A204.1 (cell line): ENCODE results near the gene CDSN.
"Not testable (repeated sequence)": the region's sequence is repeated elsewhere in the genome, so short reads cannot be mapped to it uniquely, and the experiment has no call there.

ENCODE experiments used
- FAIRE-seq: peaks from 2 replicates; lab custom pipeline; 2012; peaks lifted over from hg19 to GRCh38; lab: Jason Lieb, UNC

Gene CDSN, protein sequence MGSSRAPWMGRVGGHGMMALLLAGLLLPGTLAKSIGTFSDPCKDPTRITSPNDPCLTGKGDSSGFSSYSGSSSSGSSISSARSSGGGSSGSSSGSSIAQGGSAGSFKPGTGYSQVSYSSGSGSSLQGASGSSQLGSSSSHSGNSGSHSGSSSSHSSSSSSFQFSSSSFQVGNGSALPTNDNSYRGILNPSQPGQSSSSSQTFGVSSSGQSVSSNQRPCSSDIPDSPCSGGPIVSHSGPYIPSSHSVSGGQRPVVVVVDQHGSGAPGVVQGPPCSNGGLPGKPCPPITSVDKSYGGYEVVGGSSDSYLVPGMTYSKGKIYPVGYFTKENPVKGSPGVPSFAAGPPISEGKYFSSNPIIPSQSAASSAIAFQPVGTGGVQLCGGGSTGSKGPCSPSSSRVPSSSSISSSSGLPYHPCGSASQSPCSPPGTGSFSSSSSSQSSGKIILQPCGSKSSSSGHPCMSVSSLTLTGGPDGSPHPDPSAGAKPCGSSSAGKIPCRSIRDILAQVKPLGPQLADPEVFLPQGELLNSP

GRCh38 chr6:31120151-31120915, at the start of gene CDSN:
Gene CDSN, minus strand, starts transcription at chr6:31120446. Its CDS starts 27 bp downstream, at chr6:31120419.
- no peak for FAIRE-seq

DNA sequence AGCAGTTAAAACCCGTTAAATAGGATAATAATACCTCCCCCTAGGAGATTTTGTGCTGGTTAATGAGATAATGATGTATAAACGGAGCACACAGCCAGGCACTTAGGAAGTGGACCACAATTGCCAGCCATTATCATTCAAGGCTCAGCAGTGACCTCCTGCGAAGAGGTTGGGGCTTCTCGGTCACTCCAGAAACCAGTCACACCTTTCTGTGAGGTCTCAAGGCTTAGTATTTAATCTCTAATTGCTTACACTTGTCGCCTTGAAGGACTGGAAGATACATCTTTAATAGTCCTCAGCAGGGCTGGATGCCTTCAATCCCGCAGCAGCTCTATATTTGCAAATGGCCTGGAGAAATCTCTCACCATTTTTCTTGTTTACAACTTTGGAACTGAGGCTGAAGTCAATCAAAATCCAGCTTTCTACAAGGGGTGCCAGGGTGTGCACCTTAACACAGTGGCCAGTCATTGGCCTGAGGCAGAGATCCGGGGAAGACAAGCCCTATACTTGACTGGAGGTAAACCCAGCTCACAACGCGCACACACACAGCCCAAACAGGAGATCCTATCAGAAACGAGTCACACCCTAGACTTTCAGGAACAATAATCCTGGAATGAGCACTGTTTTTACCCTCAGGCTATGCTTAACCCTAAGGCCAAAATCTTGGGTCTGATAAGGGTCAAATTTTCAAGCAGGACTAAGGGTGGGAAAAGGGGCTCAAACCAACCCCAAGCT, 49.0 kb upstream of the CDSN start:
- no peak for FAIRE-seq

GRCh38 chr6:31168606-31169005, 48.4 kb upstream of the CDSN start:
- FAIRE-seq = no peak

- no peak for FAIRE-seq
Measured at GRCh38 chr6:31165986-31166385, 45.7 kb upstream of the CDSN start.

DNA sequence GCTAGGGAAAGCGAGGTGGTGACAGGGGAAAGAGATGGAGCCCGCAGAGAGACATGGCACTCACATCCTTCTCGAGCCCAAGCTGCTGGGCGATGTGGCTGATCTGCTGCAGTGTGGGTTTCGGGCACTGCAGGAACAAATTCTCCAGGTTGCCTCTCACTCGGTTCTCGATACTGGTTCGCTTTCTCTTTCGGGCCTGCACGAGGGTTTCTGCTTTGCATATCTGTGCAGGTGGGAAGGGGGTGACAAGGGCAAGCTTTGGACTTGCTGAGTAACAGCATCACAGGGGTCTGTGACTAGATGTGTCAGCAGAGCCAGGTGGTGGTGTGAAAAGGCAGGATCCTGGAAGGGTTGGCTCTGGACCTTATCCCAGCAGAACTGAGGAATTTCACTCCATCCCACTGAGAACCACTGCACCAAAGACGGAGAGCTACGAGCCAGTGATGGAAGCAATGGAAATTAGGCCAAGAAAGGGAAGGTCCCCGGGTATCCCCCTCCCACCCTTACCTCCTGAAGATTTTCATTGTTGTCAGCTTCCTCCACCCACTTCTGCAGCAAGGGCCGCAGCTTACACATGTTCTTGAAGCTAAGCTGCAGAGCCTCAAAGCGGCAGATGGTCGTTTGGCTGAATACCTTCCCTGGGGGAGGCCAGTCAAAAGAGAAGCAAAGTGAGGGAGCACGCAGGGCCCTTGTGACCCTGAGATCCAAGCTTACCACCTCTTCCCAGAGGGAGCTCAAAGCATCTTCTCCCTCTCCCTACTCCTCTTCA, 45.0 kb upstream of the CDSN start:
- FAIRE-seq = not testable (repeated sequence)

GRCh38 chr6:31164475-31165063, 44.3 kb upstream of the CDSN start:
- FAIRE-seq = not testable (repeated sequence)

- FAIRE-seq = no peak
Measured at GRCh38 chr6:31163922-31164321, 43.7 kb upstream of the CDSN start.

DNA sequence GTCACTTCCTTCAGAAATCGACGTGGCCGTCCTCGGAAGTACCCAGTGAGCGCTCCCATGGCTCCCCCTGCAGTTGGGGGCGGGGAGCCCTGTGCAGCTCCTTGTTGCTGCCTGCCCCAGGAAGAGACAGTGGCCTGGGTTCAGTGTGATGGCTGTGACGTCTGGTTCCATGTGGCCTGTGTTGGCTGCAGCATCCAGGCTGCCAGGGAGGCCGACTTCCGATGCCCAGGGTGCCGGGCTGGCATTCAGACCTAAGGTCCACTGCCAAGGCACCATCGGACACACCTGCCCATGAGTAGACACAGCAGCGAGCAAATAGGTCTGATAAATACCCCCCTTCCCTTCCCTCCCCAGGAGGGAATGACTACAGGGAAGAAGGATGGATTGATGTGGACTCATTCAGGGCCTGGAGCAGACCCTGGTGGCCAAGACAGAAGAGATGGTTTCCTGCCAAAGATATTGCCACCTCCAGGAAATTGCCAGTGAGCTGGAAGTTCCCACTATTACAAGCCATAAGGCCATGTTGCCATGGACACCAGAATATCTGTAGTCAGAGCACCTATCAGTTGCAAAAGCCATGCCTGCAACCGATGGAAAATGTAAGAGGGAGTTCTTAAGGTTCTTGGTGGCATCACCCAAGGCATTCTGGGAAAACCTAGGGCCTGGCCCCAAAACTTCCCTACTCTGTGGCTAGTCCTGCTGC, 42.4 kb upstream of the CDSN start:
- no peak for FAIRE-seq

GRCh38 chr6:31161216-31162126, 41.2 kb upstream of the CDSN start:
- FAIRE-seq = no peak

GRCh38 chr6:31158863-31159855, 38.9 kb upstream of the CDSN start:
- no peak for FAIRE-seq

DNA sequence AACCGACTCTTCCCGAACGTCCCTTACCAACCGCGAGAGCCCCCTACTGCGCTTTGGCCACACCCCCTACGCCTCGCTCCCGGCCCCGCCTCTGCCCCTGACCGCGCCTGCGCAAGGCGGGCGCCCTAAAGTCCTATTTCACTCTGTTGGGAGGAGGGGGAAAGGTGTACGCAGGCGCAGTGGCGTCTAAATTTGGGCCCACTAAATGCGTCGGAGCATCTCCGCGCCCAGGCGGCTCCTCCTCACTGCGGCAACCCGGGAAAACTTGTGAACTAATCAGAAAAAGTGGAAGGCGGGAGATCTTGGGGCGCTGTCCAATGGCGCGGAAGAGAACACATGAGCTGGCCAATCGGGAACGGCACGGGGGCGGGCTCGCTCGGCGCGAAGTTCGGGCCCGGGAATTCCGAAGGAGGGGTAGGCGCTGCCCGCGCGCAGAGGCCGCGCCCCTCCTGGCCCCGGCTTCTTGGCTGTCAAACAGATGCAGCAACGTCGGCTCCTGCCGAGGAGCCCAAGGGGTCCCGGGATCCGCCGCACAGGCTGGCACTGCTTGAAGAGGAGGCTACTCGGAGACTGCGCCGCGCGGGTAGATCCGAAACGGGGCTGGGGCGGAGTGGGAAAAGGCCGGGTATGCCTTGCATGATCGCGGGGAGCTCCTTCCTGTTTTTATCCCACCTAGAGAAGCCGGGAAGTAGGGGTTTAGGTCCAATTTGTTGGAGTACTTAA, 38.1 kb upstream of the CDSN start, which contains the start of gene TCF19:
TCF19 (plus strand) TSS at position 450 of the 723 bp plus-strand sequence. CDS start 881 bp downstream, outside the sequence.
- FAIRE-seq = peak; percentile 99

GRCh38 chr6:31157513-31158139, 37.4 kb upstream of the CDSN start, which contains the start of gene CCHCR1:
Gene CCHCR1, minus strand, starts transcription at chr6:31157802. Its CDS starts 202 bp downstream, at chr6:31157600.
- FAIRE-seq = no peak

DNA sequence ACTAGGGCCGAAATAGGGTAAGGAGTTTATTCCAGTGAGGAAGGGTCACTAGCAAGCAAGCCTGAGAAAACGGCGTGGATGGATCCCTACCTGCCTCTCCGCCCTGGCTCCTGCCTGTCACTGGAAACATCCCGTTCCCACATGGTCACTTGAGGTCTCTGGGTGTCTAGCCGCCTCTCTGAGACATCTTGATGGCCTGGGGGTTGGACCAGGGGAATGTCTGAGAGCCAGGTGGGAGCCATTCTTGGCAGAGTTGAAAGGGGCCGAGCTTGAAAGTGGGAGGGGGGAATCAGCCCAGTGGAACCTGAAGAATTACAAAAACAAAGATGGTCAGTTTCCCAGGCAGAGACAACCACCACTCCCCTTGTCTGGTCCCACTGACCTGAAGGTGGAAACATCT, 36.4 kb upstream of the CDSN start:
- no peak for FAIRE-seq

DNA sequence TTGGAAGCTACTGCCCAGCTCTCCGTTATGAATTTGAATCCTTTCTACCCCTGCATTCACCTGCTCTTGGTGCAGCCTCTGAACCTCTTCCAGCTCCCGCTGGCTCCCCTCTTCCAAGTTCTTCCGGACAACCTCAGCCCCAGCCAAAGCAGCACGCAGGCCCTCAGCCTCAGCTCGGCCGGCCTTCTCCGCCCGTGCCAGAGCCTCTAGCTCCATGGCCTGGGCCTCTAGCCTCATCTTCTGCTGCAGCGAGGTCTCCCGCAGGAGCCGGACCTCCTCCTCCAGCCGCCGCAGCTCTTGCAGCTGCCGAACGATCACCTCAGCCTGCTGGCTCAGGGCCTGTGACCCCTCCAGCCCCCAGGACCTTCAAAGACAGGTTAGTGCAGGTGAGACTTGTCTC, 34.2 kb upstream of the CDSN start:
- no peak for FAIRE-seq

GRCh38 chr6:31152781-31153180, 32.5 kb upstream of the CDSN start:
- FAIRE-seq = no peak

GRCh38 chr6:31149827-31150447, 29.7 kb upstream of the CDSN start:
- FAIRE-seq = no peak
